Prostate gland (tissue), 2 donors: ENCODE measurements around the gene DOCK2.

Experiments
- CTCF ChIP-seq, 4 experiments: fragments of 200-600 bp in 2 of 4; fragments of 450-650 bp in 2 of 4; sonication (generic) in 2 of 4; IDR thresholded peaks; 1 replicate in 3 of 4; 2 replicates in 1 of 4; pipeline ENCODE4 v1.5.1; 2016 to 2019; ENCODE audit warnings: antibody characterized with exemption in 4 of 4, mild to moderate bottlenecking in 2 of 4, moderate library complexity in 2 of 4
- POLR2A ChIP-seq: fragments of 450-650 bp; IDR thresholded peaks from one replicate; pipeline ENCODE4 v1.6.1; 2016; ENCODE audit warnings: antibody characterized with exemption, mild to moderate bottlenecking
- POLR2AphosphoS5 ChIP-seq: sonication (generic); formaldehyde crosslinking; IDR thresholded peaks from one replicate; pipeline ENCODE4 v1.6.1; 2017; ENCODE audit warnings: antibody characterized with exemption

- no peak for TF ChIP-seq POLR2AphosphoS5
- TF ChIP-seq POLR2A = no peak
- TF ChIP-seq CTCF (IDR thresholded peaks at IDR 0.05) = no peak
Measured at GRCh38 chr5:169648725-169649310, 11.7 kb downstream of the DOCK2 start.
